ENCODE results near the gene USP34. TPM values are rescaled to one million over a fixed set of nuclear protein-coding genes. Genes with fewer than 3 reads are reported as not detected.

USP34 gene
- total and polyA plus RNA-seq, 2 of the 4 experiments (the other 2 are of a cell fraction) = 34.7 to 128 TPM

DNA sequence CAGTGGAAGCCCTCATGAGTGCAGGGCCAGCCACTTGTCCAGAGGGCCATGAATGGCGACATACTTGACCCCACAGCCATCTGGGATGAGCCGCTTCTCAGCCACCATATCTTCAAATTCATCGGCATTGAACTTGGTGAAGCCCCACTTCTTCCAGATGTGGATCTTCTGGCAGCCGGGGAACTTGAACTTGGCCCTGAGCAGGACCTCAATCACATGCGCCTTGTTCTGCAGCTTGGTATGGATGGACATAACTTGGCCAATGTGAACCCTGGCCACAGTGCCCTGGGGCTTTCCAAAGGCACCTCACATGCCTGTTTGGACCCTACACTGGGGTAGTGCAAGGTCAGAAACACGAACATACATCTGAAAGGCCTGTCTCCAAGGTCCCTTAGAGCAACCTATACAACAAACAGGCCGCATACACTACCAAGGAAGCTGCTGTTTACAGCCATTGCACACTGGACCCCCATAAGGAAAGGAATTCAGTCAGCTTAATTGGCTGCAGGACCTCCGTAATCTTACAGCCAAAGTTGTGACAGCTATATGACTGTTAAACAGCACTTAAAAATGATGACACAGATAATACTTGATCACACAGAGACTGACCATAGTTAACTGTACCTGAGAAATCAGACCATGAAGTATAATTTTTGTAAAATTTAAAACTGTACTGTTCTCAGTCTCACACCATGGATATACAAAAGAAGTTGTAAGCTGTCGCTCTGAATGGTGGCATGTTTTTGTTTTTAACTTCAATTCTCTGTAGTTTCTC is 53.8 kb downstream of the USP34 start:
- H3K9me1 ChIP-seq (ENCODE audit: insufficient read depth, low read length) = peaks cover 3% of the 10 kb centered on the region; the same call in 1 of the 2 replicates
- H2AK5ac ChIP-seq (ENCODE audit: low read depth, low read length) = no peak overlapping the region
- H2AK9ac ChIP-seq (replicated peaks; ENCODE audit: low read depth, low read length, poor library complexity) = no peak overlapping the region
- no peaks in the 10 kb centered on the region for H3K9me3 ChIP-seq (ENCODE audit: control insufficient read depth, insufficient read depth, low read length)
- H3K4ac ChIP-seq (ENCODE audit: low read depth, low read length) = no peak overlapping the region
- no peak overlapping the region for H2BK20ac ChIP-seq (ENCODE audit: low read depth, low read length)
- POLR2A ChIA-PET (ENCODE audit: unreplicated experiment) = no interaction called here
- H4K8ac ChIP-seq (ENCODE audit: low read depth in 2 of 2, low read length in 2 of 2) = no peak overlapping the region
- in situ Hi-C loops (cut with MboI; ENCODE audit: low sequenced_read_pairs) = no loop called here
- ATAC-seq (ENCODE audit: low read depth) = no peak
- H3K79me1 ChIP-seq (ENCODE audit: low read depth in 1 of 2, low read length in 2 of 2) = peaks cover 27 to 57% of the 10 kb centered on the region in 2 experiments
- no peak overlapping the region for H3K18ac ChIP-seq (ENCODE audit: low read depth, low read length)
- no TSS peak for BruUV-seq (replicated peaks)
- H3K14ac ChIP-seq (replicated peaks; ENCODE audit: low read depth, low read length) = no peak overlapping the region
- no peak overlapping the region for H4K91ac ChIP-seq (ENCODE audit: insufficient read depth, low read depth, low read length)
- no peak overlapping the region for H3K27ac ChIP-seq (ENCODE audit: insufficient read depth, low read length)
- H3K4me2 ChIP-seq (ENCODE audit: low read depth, low read length) = no peak overlapping the region
- no peak overlapping the region for H3K4me3 ChIP-seq (ENCODE audit: insufficient read depth, low read depth, low read length)
- H4K5ac ChIP-seq (ENCODE audit: low read depth, low read length) = no peak overlapping the region
- H3K23ac ChIP-seq (ENCODE audit: low read depth, low read length) = no peak overlapping the region
- no peaks in the 10 kb centered on the region for H3K27me3 ChIP-seq (ENCODE audit: control insufficient read depth, insufficient read depth, low read length)
- H2BK120ac ChIP-seq (ENCODE audit: low read depth, low read length) = no peak overlapping the region
- dilution Hi-C loops (cut with HindIII; ENCODE audit: low sequenced_read_pairs, unreplicated experiment) = no loop called here
- intact Hi-C loops (cut with micrococcal nuclease) = no loop called here
- H2AFZ ChIP-seq (replicated peaks; ENCODE audit: low read length, poor library complexity) = no peak overlapping the region
- H3K4me1 ChIP-seq (ENCODE audit: control insufficient read depth, insufficient read depth, low read length) = peaks cover 2% of the 10 kb centered on the region; the same call in 1 of the 2 replicates
- H3K56ac ChIP-seq (ENCODE audit: extremely low read depth, insufficient read depth, low read length) = no peak overlapping the region
- no peak overlapping the region for H2BK5ac ChIP-seq (ENCODE audit: low read depth, low read length, poor library complexity, severe bottlenecking)
- H4K20me1 ChIP-seq (ENCODE audit: insufficient read depth, low read length) = peaks cover 17% of the 10 kb centered on the region
- no peak overlapping the region for H3K9ac ChIP-seq (ENCODE audit: low read depth, low read length)
- DNase-seq = no peak
- WGBS, 2 experiments (ENCODE audit: extremely low coverage in 2 of 2, insufficient read length in 1 of 2) = 80% methylated on average over 1 of the region's 9 CpGs; no CpG with 5 or more reads in 1 of the 2 experiments
- H2BK15ac ChIP-seq (ENCODE audit: low read depth, low read length) = no peak overlapping the region
- H3K36me3 ChIP-seq (ENCODE audit: control insufficient read depth, insufficient read depth, low read length) = peaks cover 7% of the 10 kb centered on the region; the same call in 1 of the 2 replicates
- CTCF ChIA-PET = interaction anchor here (0.7 kb wide), 1 partner anchor 265 kb away, joined by 4 read pairs; no protein-coding TSS in a partner anchor
- TF ChIP-seq NFE2L2 (IDR thresholded peaks at IDR 0.05; ENCODE audit: low read depth, low read length) (no peak), RCOR1 (IDR thresholded peaks at IDR 0.05; ENCODE audit: insufficient replicate concordance, low read length) (no peak), CEBPB (IDR thresholded peaks at IDR 0.05; ENCODE audit: low read depth, low read length) (no peak), MXI1 (IDR thresholded peaks at IDR 0.05; ENCODE audit: borderline replicate concordance, low read depth, low read length) (no peak), POLR2A (IDR thresholded peaks at IDR 0.05; ENCODE audit: low read depth, low read length) (no peak), RAD21 (IDR thresholded peaks at IDR 0.05; ENCODE audit: low read length) (no peak), SMC3 (IDR thresholded peaks at IDR 0.05; ENCODE audit: low read depth, low read length) (no peak), MAFK (IDR thresholded peaks at IDR 0.05; ENCODE audit: low read depth, low read length) (no peak), FOS (IDR thresholded peaks at IDR 0.05; ENCODE audit: low read depth, low read length) (no peak), CHD1 (IDR thresholded peaks at IDR 0.05; ENCODE audit: low read depth, low read length) (no peak), MAZ (IDR thresholded peaks at IDR 0.05; ENCODE audit: borderline replicate concordance, low read depth, low read length) (no peak), RFX5 (IDR thresholded peaks at IDR 0.05; ENCODE audit: low read depth, low read length) (no peak)
- TF ChIP-seq, protein P1, sequence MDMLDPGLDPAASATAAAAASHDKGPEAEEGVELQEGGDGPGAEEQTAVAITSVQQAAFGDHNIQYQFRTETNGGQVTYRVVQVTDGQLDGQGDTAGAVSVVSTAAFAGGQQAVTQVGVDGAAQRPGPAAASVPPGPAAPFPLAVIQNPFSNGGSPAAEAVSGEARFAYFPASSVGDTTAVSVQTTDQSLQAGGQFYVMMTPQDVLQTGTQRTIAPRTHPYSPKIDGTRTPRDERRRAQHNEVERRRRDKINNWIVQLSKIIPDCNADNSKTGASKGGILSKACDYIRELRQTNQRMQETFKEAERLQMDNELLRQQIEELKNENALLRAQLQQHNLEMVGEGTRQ (IDR thresholded peaks at IDR 0.05; ENCODE audit: low read depth, low read length) = no peak
- TF ChIP-seq, protein P2, sequence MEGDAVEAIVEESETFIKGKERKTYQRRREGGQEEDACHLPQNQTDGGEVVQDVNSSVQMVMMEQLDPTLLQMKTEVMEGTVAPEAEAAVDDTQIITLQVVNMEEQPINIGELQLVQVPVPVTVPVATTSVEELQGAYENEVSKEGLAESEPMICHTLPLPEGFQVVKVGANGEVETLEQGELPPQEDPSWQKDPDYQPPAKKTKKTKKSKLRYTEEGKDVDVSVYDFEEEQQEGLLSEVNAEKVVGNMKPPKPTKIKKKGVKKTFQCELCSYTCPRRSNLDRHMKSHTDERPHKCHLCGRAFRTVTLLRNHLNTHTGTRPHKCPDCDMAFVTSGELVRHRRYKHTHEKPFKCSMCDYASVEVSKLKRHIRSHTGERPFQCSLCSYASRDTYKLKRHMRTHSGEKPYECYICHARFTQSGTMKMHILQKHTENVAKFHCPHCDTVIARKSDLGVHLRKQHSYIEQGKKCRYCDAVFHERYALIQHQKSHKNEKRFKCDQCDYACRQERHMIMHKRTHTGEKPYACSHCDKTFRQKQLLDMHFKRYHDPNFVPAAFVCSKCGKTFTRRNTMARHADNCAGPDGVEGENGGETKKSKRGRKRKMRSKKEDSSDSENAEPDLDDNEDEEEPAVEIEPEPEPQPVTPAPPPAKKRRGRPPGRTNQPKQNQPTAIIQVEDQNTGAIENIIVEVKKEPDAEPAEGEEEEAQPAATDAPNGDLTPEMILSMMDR (conservative IDR thresholded peaks at IDR 0.05; ENCODE audit: low read depth, low read length) = no peak
- TF ChIP-seq, protein P3, sequence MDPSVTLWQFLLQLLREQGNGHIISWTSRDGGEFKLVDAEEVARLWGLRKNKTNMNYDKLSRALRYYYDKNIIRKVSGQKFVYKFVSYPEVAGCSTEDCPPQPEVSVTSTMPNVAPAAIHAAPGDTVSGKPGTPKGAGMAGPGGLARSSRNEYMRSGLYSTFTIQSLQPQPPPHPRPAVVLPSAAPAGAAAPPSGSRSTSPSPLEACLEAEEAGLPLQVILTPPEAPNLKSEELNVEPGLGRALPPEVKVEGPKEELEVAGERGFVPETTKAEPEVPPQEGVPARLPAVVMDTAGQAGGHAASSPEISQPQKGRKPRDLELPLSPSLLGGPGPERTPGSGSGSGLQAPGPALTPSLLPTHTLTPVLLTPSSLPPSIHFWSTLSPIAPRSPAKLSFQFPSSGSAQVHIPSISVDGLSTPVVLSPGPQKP (IDR thresholded peaks at IDR 0.05; ENCODE audit: borderline replicate concordance, low read depth, low read length) = no peak

Data from IMR-90 (cell line).